K562 (cell line): ENCODE measurements around the gene GRIA3. TPM values are rescaled to one million over a fixed set of nuclear protein-coding genes. Genes with fewer than 3 reads are reported as not detected.

Experiments
- ATAC-seq: fragments of 200-7000 bp; cut with Tn5 transposase; 3 replicates; pipeline ENCODE4 v1.9.1; 2020; ENCODE audit warnings: moderate library complexity
- BruUV-seq: library from RNA; stranded (reverse); fragments of 400-500 nt; replicated peaks from 2 replicates; lab custom pipeline; 2021; lab: Mats Ljungman, UMichigan
- CTCF ChIA-PET: fragments of 300-600 bp; formaldehyde crosslinking; extraction: SDS; loops from one replicate; lab custom pipeline; 2021; ENCODE audit warnings: low intra/inter-chr PET ratio; lab: Yijun Ruan, JAX
- POLR2A ChIA-PET: fragments of 300-600, 350-650 bp; sonication (Branson Sonifier 250); formaldehyde crosslinking; extraction: SDS; loops from one replicate; lab custom pipeline; 2021; ENCODE audit warnings: antibody characterized with exemption, inconsistent platforms; lab: Yijun Ruan, JAX
- DNase-seq, 4 experiments: peaks; one replicate each; pipeline versions ENCODE4 v3.0.0 to v3.0.0-alpha.2; 2011 to 2018; ENCODE audit warnings: low spot score in 3 of 4, mixed read lengths in 3 of 4; ENCODE audit errors: extremely low read depth in 1 of 4
- FAIRE-seq: peaks from 2 replicates; lab custom pipeline; 2011; peaks lifted over from hg19 to GRCh38; lab: Jason Lieb, UNC
- H2AFZ ChIP-seq: 2 replicates; pipeline ENCODE4 v1.6.0; 2011; ENCODE audit warnings: low read depth, low read length, control low read depth, inconsistent platforms
- H3K27ac ChIP-seq: fragments of 200-600 bp; 3 replicates; pipeline ENCODE4 v1.8.0; 2011; ENCODE audit warnings: low read depth, mild to moderate bottlenecking, control low read depth, inconsistent platforms, low read length, moderate library complexity, mixed read lengths; ENCODE audit errors: extremely low read depth
- H3K27me3 ChIP-seq, 2 experiments: fragments of 300-600 bp in 1 of 2; 2 replicates in 1 of 2; 3 replicates in 1 of 2; pipeline versions ENCODE4 v1.6.0 to v1.8.0; 2011; ENCODE audit warnings: inconsistent platforms in 2 of 2, low read length in 2 of 2, mild to moderate bottlenecking in 1 of 2, mixed read lengths in 1 of 2, moderate library complexity in 1 of 2; ENCODE audit not compliant: control insufficient read depth in 2 of 2, insufficient read depth in 2 of 2
- H3K36me3 ChIP-seq: fragments of 300-600 bp; 3 replicates; pipeline ENCODE4 v1.8.0; 2011; ENCODE audit warnings: mild to moderate bottlenecking, low read length, inconsistent platforms; ENCODE audit not compliant: control insufficient read depth, insufficient read depth
- H3K4me1 ChIP-seq, 2 experiments: fragments of 200-600 bp in 1 of 2; replicated peaks in 1 of 2; 2 replicates in 1 of 2; 3 replicates in 1 of 2; pipeline versions ENCODE4 v1.5.1 to v1.8.0; 2011; ENCODE audit warnings: inconsistent platforms in 2 of 2, low read length in 2 of 2, mild to moderate bottlenecking in 1 of 2, mixed read lengths in 1 of 2, moderate library complexity in 1 of 2; ENCODE audit not compliant: control insufficient read depth in 2 of 2, insufficient read depth in 2 of 2
- H3K4me2 ChIP-seq: 2 replicates; pipeline ENCODE4 v1.6.1; 2011; ENCODE audit warnings: low read length, control low read depth, inconsistent platforms, mixed read lengths; ENCODE audit not compliant: insufficient read depth
- H3K4me3 ChIP-seq: fragments of 200-600 bp; sonication (generic), shearing (Covaris generic); 2 replicates; pipeline ENCODE4 v1.5.1; 2016; ENCODE audit warnings: control low read depth, inconsistent platforms
- H3K79me2 ChIP-seq: fragments of 200-600 bp; 3 replicates; pipeline ENCODE4 v1.8.0; 2011; ENCODE audit warnings: low read length, inconsistent platforms; ENCODE audit not compliant: control insufficient read depth, insufficient read depth
- H3K9ac ChIP-seq, 2 experiments: 2 replicates each; pipeline versions ENCODE4 v1.6.0 to v1.6.1; 2011; ENCODE audit warnings: low read depth in 2 of 2, low read length in 2 of 2, control low read depth in 1 of 2, inconsistent platforms in 1 of 2, mild to moderate bottlenecking in 1 of 2, mixed read lengths in 1 of 2; ENCODE audit not compliant: insufficient read depth in 1 of 2
- H3K9me1 ChIP-seq: one replicate; pipeline ENCODE4 v1.6.0; 2011; ENCODE audit warnings: inconsistent platforms, mild to moderate bottlenecking, low read length, moderate library complexity; ENCODE audit not compliant: control insufficient read depth, insufficient read depth
- H3K9me3 ChIP-seq: replicated peaks from 2 replicates; pipeline ENCODE4 v1.5.1; 2011; ENCODE audit warnings: low read depth, low read length, inconsistent platforms; ENCODE audit not compliant: control insufficient read depth, insufficient read depth
- H4K20me1 ChIP-seq: replicated peaks from 2 replicates; pipeline ENCODE4 v1.6.1; 2011; ENCODE audit warnings: low read length, inconsistent platforms, mixed read lengths; ENCODE audit not compliant: control insufficient read depth, insufficient read depth
- DIDO1 ChIP-seq: fragments of 450-650 bp; IDR thresholded peaks from 2 replicates; pipeline ENCODE4 v1.6.1; 2016; ENCODE audit warnings: low read depth, missing biosample characterization, missing genetic modification characterization
- FOS ChIP-seq: IDR thresholded peaks from 3 replicates; pipeline ENCODE4 v1.6.1; 2011; ENCODE audit not compliant: insufficient read length; ENCODE audit errors: extremely low read depth
- IRF9 ChIP-seq: fragments of 450-650 bp; IDR thresholded peaks from 2 replicates; pipeline ENCODE4 v1.6.1; 2016; ENCODE audit warnings: missing biosample characterization, missing genetic modification characterization
- ZBTB17 ChIP-seq: fragments of 450-650 bp; formaldehyde crosslinking; IDR thresholded peaks from 2 replicates; pipeline ENCODE4 v1.4.0; 2020; ENCODE audit warnings: mild to moderate bottlenecking
- WGBS: fragments of 100-300 bp; shearing (Covaris generic); methylation state at CpG from one replicate; pipeline ENCODE4 v1.1.6; 2016; ENCODE audit warnings: low coverage, mixed read lengths; ENCODE audit not compliant: insufficient coverage; ENCODE audit errors: missing lambda C conversion rate; 5-methylcytosine and 5-hydroxymethylcytosine counted together
- in situ Hi-C: fragments of 300-500 bp; cut with MboI; formaldehyde crosslinking; loops from 4 replicates; pipeline ENCODE4 v1.15.0; 2018; ENCODE audit warnings: inconsistent platforms, mixed read lengths
- intact Hi-C: fragments of 100-400 bp; cut with micrococcal nuclease; formaldehyde crosslinking; loops from 2 replicates; pipeline ENCODE4 v1.14.2; 2022
- polyA plus RNA-seq, 8 experiments: library from polyadenylated mRNA; depleted of rRNA in 4 of 8; stranded (reverse) in 5 of 8; unstranded in 3 of 8; fragments of >200 nt; fragmentation: Nextera tagmentation in 2 of 8; fragmentation: Illumina TruSeq in 1 of 8; extraction: Ambion mirVana in 2 of 8; extraction: Trizol in 1 of 8; gene quantifications; 2 replicates each; pipeline versions ENCODE4 v1.2.1 to v1.2.3, GENCODE V29; 2011 to 2014; ENCODE audit warnings: inconsistent platforms in 1 of 8, missing spikeins in 1 of 8
- total RNA-seq, 7 experiments: library from RNA; depleted of rRNA in 6 of 7; stranded (reverse); fragments of >200 nt in 6 of 7; fragmentation: Illumina TruSeq in 2 of 7; extraction: Trizol in 2 of 7; gene quantifications; 2 replicates each; pipeline versions ENCODE4 v1.2.1 to v1.2.3, GENCODE V29; 2011 to 2021; ENCODE audit warnings: low replicate concordance in 1 of 7
- TF ChIP-seq, protein P1 (sequence below): fragments of 450-650 bp; IDR thresholded peaks from 2 replicates; pipeline ENCODE4 v1.6.1; 2016

GRIA3 gene
- total and polyA plus RNA-seq, 9 of the 15 experiments (the other 6 are each of a cell fraction or from before 2014, with no cell fraction given): 0.10 TPM; not detected in 8

DNA sequence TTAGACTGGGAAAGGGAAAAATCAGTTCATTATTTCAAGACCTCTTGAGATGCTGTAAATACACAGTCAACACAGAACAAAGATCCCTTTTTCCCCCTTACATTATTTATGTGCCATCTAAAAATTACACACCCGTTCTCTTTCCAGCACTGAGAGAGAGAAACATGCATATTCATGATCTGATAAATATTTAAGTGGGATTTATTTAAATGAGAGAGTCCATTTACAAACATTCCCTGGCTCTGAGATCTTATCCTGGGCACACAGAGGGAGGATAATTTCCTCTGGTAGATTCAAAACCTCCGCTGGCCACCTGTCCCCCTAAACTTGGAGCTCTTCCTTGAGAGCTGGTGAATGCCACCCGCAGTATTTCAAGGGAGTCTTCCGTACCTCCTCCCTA lies 88.6 kb downstream of the GRIA3 start:
- Histone ChIP-seq H3K36me3 (no peaks in the 10 kb centered on the region), H3K4me2 (no peak overlapping the region), H3K79me2 (no peaks in the 10 kb centered on the region), H3K9me3 (no peaks in the 10 kb centered on the region), H3K9me1 (no peaks in the 10 kb centered on the region), H3K9ac (no peak overlapping the region), H3K27ac (no peak overlapping the region)
- in situ Hi-C loops (no loop called here), intact Hi-C loops (no loop called here)
- no peak for DNase-seq
- TF ChIP-seq ZBTB17 (CRISPR knock-in tag): no peak
- TF ChIP-seq FOS: no peak
- TF ChIP-seq, protein P1, sequence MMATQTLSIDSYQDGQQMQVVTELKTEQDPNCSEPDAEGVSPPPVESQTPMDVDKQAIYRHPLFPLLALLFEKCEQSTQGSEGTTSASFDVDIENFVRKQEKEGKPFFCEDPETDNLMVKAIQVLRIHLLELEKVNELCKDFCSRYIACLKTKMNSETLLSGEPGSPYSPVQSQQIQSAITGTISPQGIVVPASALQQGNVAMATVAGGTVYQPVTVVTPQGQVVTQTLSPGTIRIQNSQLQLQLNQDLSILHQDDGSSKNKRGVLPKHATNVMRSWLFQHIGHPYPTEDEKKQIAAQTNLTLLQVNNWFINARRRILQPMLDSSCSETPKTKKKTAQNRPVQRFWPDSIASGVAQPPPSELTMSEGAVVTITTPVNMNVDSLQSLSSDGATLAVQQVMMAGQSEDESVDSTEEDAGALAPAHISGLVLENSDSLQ: no peak
- no peak for TF ChIP-seq IRF9 (tag)
- TF ChIP-seq DIDO1 (tag): no peak
- TF ChIP-seq, all 486 proteins: peak for 0
- no TSS peak for BruUV-seq
- Histone ChIP-seq H2AFZ (no peak overlapping the region), H3K4me3 (no peak overlapping the region), H4K20me1 (no peaks in the 10 kb centered on the region), H3K27me3 (no peaks in the 10 kb centered on the region; a peak in 1 of 5 replicates), H3K4me1 (no peaks in the 10 kb centered on the region)
- ATAC-seq (no peak), FAIRE-seq (no peak)
- CTCF ChIA-PET: no interaction called here
- POLR2A ChIA-PET: no interaction called here
- 0% methylated on average over 4 of the region's 4 CpGs for WGBS
